HG03520 (cell line): ENCODE data around the gene PIGP.
"Not testable (repeated sequence)": the region's sequence is repeated elsewhere in the genome, so short reads cannot be mapped to it uniquely, and the experiment has no call there.

ENCODE experiments used
- ATAC-seq: cut with Tn5 transposase; IDR thresholded peaks from one replicate; pipeline ENCODE4 v1.9.1; 2021; ENCODE audit warnings: mild to moderate bottlenecking, moderate library complexity; ENCODE audit not compliant: unreplicated experiment

Gene PIGP

GRCh38 chr21:37045149-37045548 is 27.7 kb downstream of the PIGP start:
- no peak for ATAC-seq

DNA sequence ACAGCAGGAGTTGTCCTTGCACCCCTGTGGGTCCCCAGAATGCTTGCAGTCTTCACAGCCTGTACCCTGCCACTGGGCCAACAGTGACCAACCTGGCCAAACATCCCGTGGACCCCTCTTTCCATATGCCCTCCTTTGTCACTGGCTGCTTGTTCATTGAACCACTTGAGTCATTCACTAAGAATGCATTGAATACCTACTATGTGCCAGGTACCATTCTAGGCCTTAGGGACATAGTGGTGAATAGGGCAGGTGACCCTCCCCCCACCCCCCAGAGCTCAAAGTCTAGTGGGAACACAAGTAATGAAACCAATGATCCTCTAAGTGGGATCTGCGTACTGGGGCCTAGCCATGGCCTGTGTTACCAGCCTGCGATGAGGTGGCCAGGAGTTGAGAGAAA is 28.2 kb downstream of the PIGP start:
- no peak for ATAC-seq

DNA sequence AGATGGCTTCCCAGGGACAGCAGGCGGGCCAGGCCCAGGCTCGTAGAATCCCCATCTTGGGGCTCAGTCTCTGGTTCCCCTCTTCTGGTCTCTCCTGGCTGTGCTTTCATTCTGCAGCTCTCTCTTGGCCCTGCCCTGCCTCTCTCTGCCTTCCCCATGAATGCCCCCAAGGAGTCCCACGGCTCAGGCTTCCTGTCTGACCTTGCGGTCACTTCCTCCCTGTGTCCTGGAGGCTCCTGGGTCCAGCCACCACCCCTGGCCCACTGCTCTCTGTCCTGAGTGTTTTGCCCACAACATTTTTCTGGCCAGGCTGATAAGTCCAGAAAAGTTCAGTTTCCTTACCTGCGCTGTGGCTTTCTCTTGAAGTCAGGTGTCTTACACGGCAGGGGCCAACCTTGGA is 29.1 kb downstream of the PIGP start:
- ATAC-seq = no peak

- no peak for ATAC-seq
Observed at GRCh38 chr21:37041706-37042271, 31.1 kb downstream of the PIGP start.

DNA sequence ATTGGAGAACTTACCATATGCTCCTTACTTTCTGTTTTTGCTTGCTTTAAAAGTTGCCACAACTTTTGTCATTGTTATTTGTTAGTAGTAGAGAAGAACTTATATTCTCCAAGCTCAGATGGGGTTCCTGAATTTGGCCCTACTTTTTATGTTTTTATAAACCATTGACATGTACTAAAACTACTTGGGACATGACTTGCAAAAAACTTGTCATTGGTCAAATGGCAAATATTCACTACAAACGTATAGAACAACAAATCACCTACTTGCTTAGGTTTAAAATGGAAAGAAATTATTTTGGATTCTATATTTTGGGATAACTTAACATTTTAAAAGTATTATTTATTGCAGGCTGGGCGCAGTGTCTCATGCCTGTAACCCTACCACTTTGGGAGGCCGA is 32.7 kb downstream of the PIGP start:
- ATAC-seq = no peak

GRCh38 chr21:37039411-37040075 is 33.3 kb downstream of the PIGP start:
- ATAC-seq = no peak

- ATAC-seq = no peak
Observed at GRCh38 chr21:37036177-37036576, 36.7 kb downstream of the PIGP start.

- not testable (repeated sequence) for ATAC-seq
Observed at GRCh38 chr21:37034394-37034793, 38.5 kb downstream of the PIGP start.

GRCh38 chr21:37032877-37033471 is 39.9 kb downstream of the PIGP start:
- no peak for ATAC-seq

DNA sequence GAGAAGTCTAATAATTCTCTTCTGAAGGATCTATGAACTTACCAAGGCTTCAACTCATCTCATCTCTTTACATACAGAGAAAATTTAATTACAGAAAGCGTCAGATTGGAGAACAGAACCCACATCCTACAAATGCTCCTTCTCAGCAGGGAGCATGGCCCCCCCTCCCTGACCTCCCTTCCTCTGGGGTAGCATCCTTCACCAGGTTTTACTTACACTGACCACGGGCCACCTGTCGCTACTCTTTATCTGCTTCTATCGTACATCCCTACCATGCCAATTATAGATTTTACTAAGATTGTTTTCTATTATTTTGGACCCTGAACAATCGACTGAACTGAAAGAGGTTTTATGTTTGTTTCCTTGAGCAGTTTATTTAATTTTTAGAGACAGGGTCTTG is 40.6 kb downstream of the PIGP start:
- ATAC-seq = no peak

GRCh38 chr21:37030864-37031263 is 42.0 kb downstream of the PIGP start:
- no peak for ATAC-seq

- ATAC-seq = no peak
Observed at GRCh38 chr21:37028570-37028969, 44.3 kb downstream of the PIGP start.

GRCh38 chr21:37026499-37026898 is 46.4 kb downstream of the PIGP start:
- no peak for ATAC-seq

DNA sequence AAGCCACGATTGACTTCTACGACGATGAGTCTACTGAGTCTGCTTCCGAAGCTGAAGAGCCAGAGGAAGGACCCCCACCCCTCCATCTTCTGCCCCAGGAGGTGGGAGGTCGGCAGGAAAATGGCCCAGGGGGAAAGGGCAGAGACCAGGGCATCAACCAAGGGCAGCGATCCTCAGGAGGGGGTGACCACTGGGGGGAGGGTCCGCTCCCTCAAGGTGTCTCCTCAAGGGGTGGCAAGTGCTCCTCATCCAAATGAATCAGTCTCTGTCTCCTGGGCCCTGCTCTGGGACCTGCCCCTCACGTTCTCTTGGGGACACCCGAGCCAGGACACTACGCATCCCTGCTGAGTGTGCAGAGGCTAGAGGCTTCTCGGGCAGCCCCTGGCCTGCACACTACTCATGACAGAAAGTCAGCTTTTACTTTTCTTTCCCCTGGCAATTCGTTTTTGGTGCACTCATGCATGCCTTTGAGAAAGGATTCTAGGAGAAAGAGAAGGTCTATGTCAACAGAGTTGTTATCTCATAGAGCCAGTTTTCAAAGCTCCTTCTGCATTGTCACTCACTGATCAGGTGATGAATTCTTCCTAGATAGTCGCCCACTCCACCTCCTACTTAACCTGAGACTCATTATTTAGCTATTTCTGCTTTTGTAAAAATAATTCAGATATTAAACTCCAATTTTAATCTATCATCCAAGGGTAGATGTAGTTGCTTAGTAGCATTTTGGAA is 54.8 kb downstream of the PIGP start:
- ATAC-seq = no peak
